DMS 273 treated with DMSO at 0.1 percent for 48 hours (cell line): Measurements from ENCODE around the gene SETBP1.

Experiments used
- DNase-seq: peaks from one replicate; lab custom pipeline; 2025; lab: John Stamatoyannopoulos, UW

The SETBP1 gene

GRCh38 chr18:44680273-44681075 lies at the start of gene SETBP1:
Gene SETBP1, plus strand, starts transcription at chr18:44680888. Its CDS starts 20,459 bp downstream, at chr18:44701347.
- DNase-seq = peak; percentile 84

- no peak for DNase-seq
Measured at GRCh38 chr18:44632469-44633145, 48.1 kb upstream of the SETBP1 start.

- DNase-seq = no peak
Measured at GRCh38 chr18:44635546-44635945, 45.1 kb upstream of the SETBP1 start.

- DNase-seq = no peak
Measured at GRCh38 chr18:44636241-44636640, 44.4 kb upstream of the SETBP1 start.

- no peak for DNase-seq
Measured at GRCh38 chr18:44637210-44638033, 43.3 kb upstream of the SETBP1 start.

- DNase-seq = no peak
Measured at GRCh38 chr18:44638034-44638540, 42.6 kb upstream of the SETBP1 start.

GRCh38 chr18:44638811-44639210 lies 41.9 kb upstream of the SETBP1 start:
- no peak for DNase-seq

- no peak for DNase-seq
Measured at GRCh38 chr18:44643004-44643403, 37.7 kb upstream of the SETBP1 start.

GRCh38 chr18:44651478-44651877 lies 29.2 kb upstream of the SETBP1 start:
- DNase-seq = no peak

- DNase-seq = no peak
Measured at GRCh38 chr18:44651918-44652572, 28.6 kb upstream of the SETBP1 start.

GRCh38 chr18:44652722-44653121 lies 28.0 kb upstream of the SETBP1 start:
- DNase-seq = no peak

GRCh38 chr18:44654573-44654972 lies 26.1 kb upstream of the SETBP1 start:
- no peak for DNase-seq

- no peak for DNase-seq
Measured at GRCh38 chr18:44655435-44655834, 25.3 kb upstream of the SETBP1 start.

GRCh38 chr18:44659771-44660170 lies 20.9 kb upstream of the SETBP1 start:
- no peak for DNase-seq

GRCh38 chr18:44668270-44668975 lies 12.3 kb upstream of the SETBP1 start:
- DNase-seq = no peak

GRCh38 chr18:44671914-44672313 lies 8.8 kb upstream of the SETBP1 start:
- DNase-seq = no peak

GRCh38 chr18:44672506-44672905 lies 8.2 kb upstream of the SETBP1 start:
- DNase-seq = no peak

GRCh38 chr18:44673256-44673880 lies 7.3 kb upstream of the SETBP1 start:
- DNase-seq = no peak

- no peak for DNase-seq
Measured at GRCh38 chr18:44677933-44678332, 2.8 kb upstream of the SETBP1 start.

- DNase-seq = no peak
Measured at GRCh38 chr18:44678725-44679055, 2.0 kb upstream of the SETBP1 start.
